ENCODE data around the gene SYNJ1.

SYNJ1 gene

DNA sequence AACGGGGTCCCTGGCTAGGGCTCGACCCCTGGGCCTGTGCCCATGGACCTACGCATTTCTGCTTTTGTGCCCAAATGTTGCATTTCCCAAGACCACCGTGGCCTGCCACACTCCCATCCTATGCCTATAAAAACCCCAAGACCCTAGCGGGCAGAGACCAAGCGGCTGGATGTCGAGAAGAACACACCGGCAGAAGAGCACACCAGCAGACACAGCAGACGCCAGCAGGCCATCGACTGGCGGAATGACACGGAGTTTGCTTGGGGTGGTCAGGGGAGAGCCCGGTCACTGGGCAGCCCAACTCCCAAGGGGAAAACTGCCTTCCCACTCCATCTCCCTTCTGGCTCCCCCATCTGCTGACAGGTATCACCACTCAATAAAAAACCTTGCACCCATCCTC, 146.9 kb downstream of the SYNJ1 start:
- H3K4me3 ChIP-seq (ENCODE audit: low read length) = no peak overlapping the region
- no peak for TF ChIP-seq ZNF274 (IDR thresholded peaks at IDR 0.05; ENCODE audit: low read depth, low read length)

All from GM08714 (cell line).